T-helper 22 cell (primary cell): ENCODE results near the gene TFDP1.
"Not testable (repeated sequence)": the region's sequence is repeated elsewhere in the genome, so short reads cannot be mapped to it uniquely, and the experiment has no call there.

Experiments
- DNase-seq: peaks from one replicate; pipeline ENCODE4 v3.0.0-alpha.2; 2020; ENCODE audit warnings: low read depth

TFDP1 gene

GRCh38 chr13:113551081-113552000 is 33.2 kb upstream of the TFDP1 start:
- no peak for DNase-seq

- no peak for DNase-seq
Observed at GRCh38 chr13:113552079-113552478, 32.5 kb upstream of the TFDP1 start.

- no peak for DNase-seq
Observed at GRCh38 chr13:113552786-113553434, 31.6 kb upstream of the TFDP1 start.

- no peak for DNase-seq
Observed at GRCh38 chr13:113553511-113554332, 30.8 kb upstream of the TFDP1 start.

- no peak for DNase-seq
Observed at GRCh38 chr13:113554333-113554700, 30.2 kb upstream of the TFDP1 start.

- DNase-seq = no peak
Observed at GRCh38 chr13:113555141-113555540, 29.4 kb upstream of the TFDP1 start.

GRCh38 chr13:113557013-113557412 is 27.5 kb upstream of the TFDP1 start:
- DNase-seq = no peak

GRCh38 chr13:113558461-113558860 is 26.1 kb upstream of the TFDP1 start:
- no peak for DNase-seq

- DNase-seq = no peak
Observed at GRCh38 chr13:113559061-113559460, 25.5 kb upstream of the TFDP1 start.

GRCh38 chr13:113559901-113560644 is 24.5 kb upstream of the TFDP1 start:
- no peak for DNase-seq

GRCh38 chr13:113560645-113561416 is 23.7 kb upstream of the TFDP1 start:
- DNase-seq = no peak

- no peak for DNase-seq
Observed at GRCh38 chr13:113561417-113562084, 23.0 kb upstream of the TFDP1 start.

GRCh38 chr13:113562085-113562749 is 22.3 kb upstream of the TFDP1 start:
- DNase-seq = no peak

- no peak for DNase-seq
Observed at GRCh38 chr13:113562844-113563243, 21.7 kb upstream of the TFDP1 start.

- not testable (repeated sequence) for DNase-seq
Observed at GRCh38 chr13:113563511-113563910, 21.0 kb upstream of the TFDP1 start.

GRCh38 chr13:113564331-113565023 is 20.1 kb upstream of the TFDP1 start:
- no peak for DNase-seq

GRCh38 chr13:113565526-113566226 is 18.9 kb upstream of the TFDP1 start:
- DNase-seq = no peak

- no peak for DNase-seq
Observed at GRCh38 chr13:113566227-113566561, 18.4 kb upstream of the TFDP1 start.

- DNase-seq = no peak
Observed at GRCh38 chr13:113567681-113568080, 16.9 kb upstream of the TFDP1 start.
